Measurements from ENCODE around the gene SCNN1A.

The SCNN1A gene

DNA sequence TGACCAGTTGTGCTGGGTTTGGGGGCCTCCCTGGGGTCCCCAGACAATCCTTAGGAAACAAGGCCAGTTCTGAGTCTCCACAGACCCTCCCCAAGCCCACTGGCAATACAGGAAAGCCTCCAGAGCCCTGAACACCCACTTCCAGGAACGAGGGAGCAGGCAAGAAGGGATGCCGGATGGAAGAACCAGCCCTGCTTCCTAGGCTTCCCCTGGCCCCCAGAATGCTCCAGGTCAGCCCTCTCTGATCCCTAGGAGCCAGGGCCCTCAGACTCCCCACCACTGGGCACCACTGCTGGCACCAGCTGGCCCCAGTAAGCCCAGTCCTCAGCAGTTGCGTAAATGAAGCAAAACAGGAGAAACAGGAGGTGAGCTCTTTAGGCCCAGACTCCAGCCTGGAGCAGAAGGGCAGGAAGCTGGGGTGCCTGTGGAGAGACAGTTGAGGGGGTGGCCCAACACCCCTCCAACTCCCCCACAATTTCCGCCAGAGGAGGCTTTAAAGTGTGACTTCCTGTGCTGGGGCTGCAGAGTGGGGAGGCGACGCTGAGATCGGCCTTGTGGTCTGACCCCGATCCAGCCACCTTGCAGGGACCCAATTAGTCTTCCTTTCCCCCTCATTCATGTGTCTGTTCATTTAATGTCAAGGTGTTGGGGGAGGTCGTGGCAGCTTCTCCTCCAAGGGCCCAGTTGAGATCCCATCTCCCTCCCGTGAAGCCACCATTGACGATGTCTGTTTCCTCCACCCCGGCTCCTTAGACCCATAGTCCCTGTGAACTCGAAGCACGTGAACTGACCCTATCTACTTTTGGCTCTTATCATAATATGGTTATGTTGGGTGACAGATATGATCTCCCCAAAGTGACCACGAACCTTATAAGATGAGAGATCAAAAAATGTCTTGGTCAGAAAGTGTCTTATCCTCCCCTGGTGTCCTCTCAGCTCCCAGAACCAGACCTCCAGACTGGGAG lies 38.2 kb downstream of the SCNN1A start:
- DNase-seq (ENCODE audit: low read depth, low spot score) = no peak
- H3K27ac ChIP-seq = peak overlapping the region; percentile 98

GRCh38 chr12:6336079-6336888 lies 39.1 kb downstream of the SCNN1A start:
- H3K27ac ChIP-seq = peak overlapping the region; percentile 98
- peak; percentile 94 for DNase-seq (ENCODE audit: low read depth, low spot score)

- DNase-seq (ENCODE audit: low read depth, low spot score) = peak; percentile 65
- peak overlapping the region; percentile 98 for H3K27ac ChIP-seq
Measured at GRCh38 chr12:6335451-6336078, 39.8 kb downstream of the SCNN1A start.

GRCh38 chr12:6334940-6335450 lies 40.4 kb downstream of the SCNN1A start:
- H3K27ac ChIP-seq = peak overlapping the region; percentile 98
- no peak for DNase-seq (ENCODE audit: low read depth, low spot score)

GRCh38 chr12:6334359-6334758 lies 41.0 kb downstream of the SCNN1A start:
- H3K27ac ChIP-seq = peak overlapping the region; percentile 98
- DNase-seq (ENCODE audit: low read depth, low spot score) = no peak

DNA sequence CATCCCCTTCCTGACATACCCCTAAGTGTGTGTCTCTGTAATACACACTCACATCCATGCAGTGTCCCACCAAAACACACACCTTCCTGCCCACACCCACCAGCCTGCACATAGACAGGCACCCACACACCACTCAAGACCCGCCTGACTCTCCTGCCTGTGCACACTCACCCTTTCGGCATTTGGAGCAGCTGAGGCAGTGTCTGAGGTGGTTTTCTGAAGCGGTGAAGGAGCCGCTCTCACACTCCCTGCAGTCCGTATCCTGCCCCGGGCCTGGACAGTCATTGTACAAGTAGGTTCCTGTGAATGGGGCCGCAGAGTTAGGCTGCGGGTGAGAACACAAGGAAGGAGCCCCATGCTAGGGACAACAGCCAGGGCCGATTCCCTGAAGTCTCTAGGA lies 41.8 kb downstream of the SCNN1A start:
- peak overlapping the region; percentile 98 for H3K27ac ChIP-seq
- peak; percentile 84 for DNase-seq (ENCODE audit: low read depth, low spot score)

GRCh38 chr12:6333029-6333428 lies 42.3 kb downstream of the SCNN1A start:
- H3K27ac ChIP-seq = peak overlapping the region; percentile 98
- DNase-seq (ENCODE audit: low read depth, low spot score) = no peak

- H3K27ac ChIP-seq = peak overlapping the region; percentile 98
- peak; percentile 67 for DNase-seq (ENCODE audit: low read depth, low spot score)
Measured at GRCh38 chr12:6332459-6332858, 42.9 kb downstream of the SCNN1A start.

DNA sequence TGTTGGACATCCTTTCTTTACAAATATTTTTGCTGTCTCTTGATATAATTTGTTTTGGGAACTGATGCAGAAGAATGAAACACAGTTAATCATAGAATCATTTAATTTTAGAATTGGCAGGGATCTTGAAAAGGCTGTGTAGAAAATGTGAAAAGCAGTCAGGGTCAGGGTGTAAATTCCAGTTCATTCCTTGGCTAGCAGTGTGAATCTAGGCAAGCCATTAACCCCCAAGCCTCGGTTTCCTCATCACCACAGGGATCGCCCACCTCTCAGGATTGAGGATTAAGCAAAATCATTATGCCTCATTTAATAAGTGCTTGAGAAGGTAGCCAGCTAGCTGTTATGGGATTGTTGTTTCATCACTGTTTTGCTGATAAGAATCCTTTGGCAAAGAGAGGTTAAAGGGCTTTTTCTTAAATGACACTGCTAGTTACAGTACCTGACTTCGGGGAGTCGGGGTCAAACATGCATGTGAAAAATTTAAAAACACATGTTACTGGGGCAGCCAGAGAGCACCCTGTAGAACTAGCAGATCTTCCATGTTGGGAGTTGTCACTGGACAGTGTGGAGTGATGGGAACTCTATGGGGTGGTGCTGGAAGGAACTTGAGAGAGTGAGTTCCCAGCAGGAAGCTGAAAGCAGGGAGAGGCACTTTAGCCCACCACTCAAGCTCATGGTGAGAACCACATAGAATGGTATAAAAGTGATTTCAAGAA lies 44.2 kb downstream of the SCNN1A start:
- no peak for DNase-seq (ENCODE audit: low read depth, low spot score)
- peak overlapping the region; percentile 98 for H3K27ac ChIP-seq

DNA sequence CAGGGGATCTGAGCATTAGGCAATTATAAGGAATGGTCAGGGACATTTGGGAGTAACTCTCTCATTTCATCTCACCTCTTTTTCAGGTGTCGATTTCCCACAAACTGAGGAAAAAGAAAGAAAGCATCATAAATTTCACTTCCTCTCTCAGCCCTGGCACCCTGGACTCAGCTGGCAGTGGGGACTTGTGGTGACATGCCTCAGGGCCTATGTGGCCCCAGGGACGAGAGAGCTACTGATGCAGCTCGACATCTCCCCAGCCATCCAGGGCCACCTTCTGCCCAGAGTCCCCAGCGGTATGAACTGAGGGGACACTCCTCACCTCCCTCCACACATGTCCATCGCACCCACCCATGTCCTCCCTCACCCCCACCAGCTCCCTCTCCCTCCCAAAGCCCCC lies 45.2 kb downstream of the SCNN1A start:
- no peak for DNase-seq (ENCODE audit: low read depth, low spot score)
- peak overlapping the region; percentile 14 for H3K27ac ChIP-seq

GRCh38 chr12:6329703-6330064 lies 45.7 kb downstream of the SCNN1A start:
- DNase-seq (ENCODE audit: low read depth, low spot score) = no peak
- H3K27ac ChIP-seq = no peak overlapping the region

- no peak for DNase-seq (ENCODE audit: low read depth, low spot score)
- H3K27ac ChIP-seq = no peak overlapping the region
Measured at GRCh38 chr12:6328945-6329702, 46.2 kb downstream of the SCNN1A start.

DNA sequence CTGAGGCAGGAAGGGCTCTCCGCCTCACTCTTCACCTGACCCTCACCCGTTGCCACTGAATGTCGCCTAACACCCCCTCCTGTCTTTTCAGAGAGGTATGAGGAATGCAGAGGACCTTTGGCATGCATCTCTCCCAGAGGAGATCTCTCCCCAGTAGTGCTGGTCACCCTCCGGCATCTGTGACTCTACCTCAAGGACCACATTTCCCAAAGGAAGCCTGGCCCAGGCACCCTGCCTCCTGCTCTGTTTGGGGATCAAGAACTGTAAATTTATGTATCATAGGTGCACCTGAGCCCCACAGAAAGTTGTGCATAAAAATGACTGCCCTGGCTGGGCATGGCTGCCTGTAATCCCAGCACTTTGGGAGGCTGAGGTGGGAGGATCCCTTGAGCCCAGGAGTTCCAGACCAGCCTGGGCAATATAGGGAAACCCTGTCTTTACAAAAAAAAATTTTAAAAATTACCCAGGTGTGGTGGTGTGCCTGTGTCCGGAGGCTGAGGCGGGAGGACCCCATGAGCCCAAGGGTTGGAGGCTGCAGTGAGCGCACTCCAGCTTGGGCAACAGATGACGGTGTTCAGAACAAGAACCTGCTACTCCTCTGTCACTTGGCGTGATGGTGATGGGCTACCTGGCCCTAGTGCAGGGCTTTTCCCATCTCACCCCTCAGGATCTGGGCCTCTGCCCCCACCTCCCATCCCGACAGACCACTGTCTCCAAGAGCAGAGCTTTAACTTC lies 47.2 kb downstream of the SCNN1A start:
- DNase-seq (ENCODE audit: low read depth, low spot score) = no peak
- H3K27ac ChIP-seq = no peak overlapping the region

GRCh38 chr12:6327229-6328041 lies 47.9 kb downstream of the SCNN1A start:
- no peak overlapping the region for H3K27ac ChIP-seq
- DNase-seq (ENCODE audit: low read depth, low spot score) = no peak

DNA sequence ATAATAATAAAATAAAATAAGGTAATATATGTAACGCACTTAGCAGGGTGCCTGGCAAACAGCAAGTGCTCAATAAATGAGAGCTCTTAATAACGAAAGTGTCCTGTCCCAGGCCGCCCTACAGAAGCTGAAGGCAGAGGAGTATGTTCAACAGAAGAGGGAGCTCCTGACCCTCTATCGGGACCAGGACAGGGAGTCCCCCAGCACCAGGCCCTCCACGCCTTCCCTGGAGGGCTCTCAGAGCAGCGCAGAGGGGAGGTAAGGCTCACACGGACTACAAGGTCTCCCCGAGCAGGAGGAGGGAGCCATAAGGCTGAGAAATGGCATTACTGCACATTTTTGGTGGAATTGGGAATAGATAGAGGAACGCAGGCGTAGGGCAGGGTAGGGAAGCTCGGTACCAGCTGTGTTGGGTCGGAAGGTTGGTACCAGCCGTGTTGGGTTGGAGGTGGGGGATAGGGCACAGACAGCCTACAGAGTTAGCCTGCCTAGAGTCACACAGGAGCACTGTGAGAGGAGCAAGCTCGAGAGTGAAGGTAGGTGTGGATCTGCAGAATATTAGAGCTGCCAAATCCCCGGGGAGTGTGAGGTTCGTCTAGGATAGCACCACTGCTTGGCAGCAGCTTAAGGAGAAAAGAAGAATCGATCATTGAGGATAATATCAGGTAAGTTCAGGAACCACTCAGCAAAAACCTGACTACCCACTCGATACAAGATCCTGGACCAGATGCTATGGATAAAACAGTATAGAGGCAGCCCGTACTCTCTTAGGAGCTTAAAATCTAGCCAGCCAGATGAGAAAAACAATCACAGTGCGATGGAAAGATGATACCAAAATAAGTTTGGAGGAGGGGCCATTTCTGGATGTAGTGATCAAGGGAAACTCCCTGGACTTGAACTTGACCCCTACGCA lies 48.8 kb downstream of the SCNN1A start:
- DNase-seq (ENCODE audit: low read depth, low spot score) = no peak
- H3K27ac ChIP-seq = no peak overlapping the region

- H3K27ac ChIP-seq = no peak overlapping the region
- no peak for DNase-seq (ENCODE audit: low read depth, low spot score)
Measured at GRCh38 chr12:6324936-6325750, 50.2 kb downstream of the SCNN1A start.
